GM12878 (cell line): Measurements from ENCODE around the gene STRBP.

Experiments used
- EZH2 ChIP-seq: IDR thresholded peaks from 2 replicates; pipeline ENCODE4 v1.6.1; 2012; ENCODE audit warnings: low read depth, mild to moderate bottlenecking, control low read depth, inconsistent platforms, low read length, borderline replicate concordance; ENCODE audit not compliant: control insufficient read depth
- POLR2A ChIP-seq: IDR thresholded peaks from 2 replicates; pipeline ENCODE4 v1.6.1; 2011; ENCODE audit warnings: low read depth, mild to moderate bottlenecking, low read length
- POLR2AphosphoS5 ChIP-seq: IDR thresholded peaks from 2 replicates; pipeline ENCODE4 v1.6.1; 2011; ENCODE audit warnings: mild to moderate bottlenecking, low read length, inconsistent platforms
- TF ChIP-seq, protein P1 (sequence below): fragments of 450-650 bp; IDR thresholded peaks from 2 replicates; pipeline ENCODE4 v1.6.1; 2018; ENCODE audit warnings: mild to moderate bottlenecking, low read depth, moderate library complexity; ENCODE audit not compliant: partially characterized antibody
- TF ChIP-seq, protein P2 (sequence below), 3 experiments: IDR thresholded peaks in 2 of 3; conservative IDR thresholded peaks in 1 of 3; 2 replicates each; pipeline ENCODE4 v1.5.1; 2011; ENCODE audit warnings: low read depth in 3 of 3, low read length in 3 of 3, mild to moderate bottlenecking in 3 of 3, control low read depth in 2 of 3, moderate library complexity in 2 of 3, inconsistent platforms in 1 of 3, mixed read lengths in 1 of 3; ENCODE audit not compliant: control insufficient read depth in 2 of 3, insufficient read depth in 1 of 3; ENCODE audit errors: extremely low read depth in 1 of 3

GRCh38 chr9:123246534-123246933 lies 21.9 kb downstream of the STRBP start:
- TF ChIP-seq, protein P1, sequence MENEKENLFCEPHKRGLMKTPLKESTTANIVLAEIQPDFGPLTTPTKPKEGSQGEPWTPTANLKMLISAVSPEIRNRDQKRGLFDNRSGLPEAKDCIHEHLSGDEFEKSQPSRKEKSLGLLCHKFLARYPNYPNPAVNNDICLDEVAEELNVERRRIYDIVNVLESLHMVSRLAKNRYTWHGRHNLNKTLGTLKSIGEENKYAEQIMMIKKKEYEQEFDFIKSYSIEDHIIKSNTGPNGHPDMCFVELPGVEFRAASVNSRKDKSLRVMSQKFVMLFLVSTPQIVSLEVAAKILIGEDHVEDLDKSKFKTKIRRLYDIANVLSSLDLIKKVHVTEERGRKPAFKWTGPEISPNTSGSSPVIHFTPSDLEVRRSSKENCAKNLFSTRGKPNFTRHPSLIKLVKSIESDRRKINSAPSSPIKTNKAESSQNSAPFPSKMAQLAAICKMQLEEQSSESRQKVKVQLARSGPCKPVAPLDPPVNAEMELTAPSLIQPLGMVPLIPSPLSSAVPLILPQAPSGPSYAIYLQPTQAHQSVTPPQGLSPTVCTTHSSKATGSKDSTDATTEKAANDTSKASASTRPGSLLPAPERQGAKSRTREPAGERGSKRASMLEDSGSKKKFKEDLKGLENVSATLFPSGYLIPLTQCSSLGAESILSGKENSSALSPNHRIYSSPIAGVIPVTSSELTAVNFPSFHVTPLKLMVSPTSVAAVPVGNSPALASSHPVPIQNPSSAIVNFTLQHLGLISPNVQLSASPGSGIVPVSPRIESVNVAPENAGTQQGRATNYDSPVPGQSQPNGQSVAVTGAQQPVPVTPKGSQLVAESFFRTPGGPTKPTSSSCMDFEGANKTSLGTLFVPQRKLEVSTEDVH: no peak
- no peak for TF ChIP-seq EZH2
- TF ChIP-seq POLR2A: no peak
- TF ChIP-seq POLR2AphosphoS5: no peak
- TF ChIP-seq, protein P2, sequence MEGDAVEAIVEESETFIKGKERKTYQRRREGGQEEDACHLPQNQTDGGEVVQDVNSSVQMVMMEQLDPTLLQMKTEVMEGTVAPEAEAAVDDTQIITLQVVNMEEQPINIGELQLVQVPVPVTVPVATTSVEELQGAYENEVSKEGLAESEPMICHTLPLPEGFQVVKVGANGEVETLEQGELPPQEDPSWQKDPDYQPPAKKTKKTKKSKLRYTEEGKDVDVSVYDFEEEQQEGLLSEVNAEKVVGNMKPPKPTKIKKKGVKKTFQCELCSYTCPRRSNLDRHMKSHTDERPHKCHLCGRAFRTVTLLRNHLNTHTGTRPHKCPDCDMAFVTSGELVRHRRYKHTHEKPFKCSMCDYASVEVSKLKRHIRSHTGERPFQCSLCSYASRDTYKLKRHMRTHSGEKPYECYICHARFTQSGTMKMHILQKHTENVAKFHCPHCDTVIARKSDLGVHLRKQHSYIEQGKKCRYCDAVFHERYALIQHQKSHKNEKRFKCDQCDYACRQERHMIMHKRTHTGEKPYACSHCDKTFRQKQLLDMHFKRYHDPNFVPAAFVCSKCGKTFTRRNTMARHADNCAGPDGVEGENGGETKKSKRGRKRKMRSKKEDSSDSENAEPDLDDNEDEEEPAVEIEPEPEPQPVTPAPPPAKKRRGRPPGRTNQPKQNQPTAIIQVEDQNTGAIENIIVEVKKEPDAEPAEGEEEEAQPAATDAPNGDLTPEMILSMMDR (IDR thresholded peaks at IDR 0.05 in 2 of 3, conservative IDR thresholded peaks at IDR 0.05 in 1 of 3; ENCODE audit: control insufficient read depth in 2 of 3, extremely low read depth in 1 of 3, insufficient read depth in 1 of 3, low read depth in 3 of 3, low read length in 3 of 3): no peak
